HepG2 (cell line): Measurements from ENCODE around the gene GARIN1A. TPM values are rescaled to one million over a fixed set of nuclear protein-coding genes. Genes with fewer than 3 reads are reported as not detected.

ENCODE experiments used
- ATAC-seq: fragments of 200-7000 bp; cut with Tn5 transposase; 3 replicates; pipeline ENCODE4 v1.9.1; 2020; ENCODE audit warnings: mild to moderate bottlenecking, moderate library complexity
- BruUV-seq: library from RNA; stranded (reverse); fragments of 400-500 nt; replicated peaks from 2 replicates; lab custom pipeline; 2021; lab: Mats Ljungman, UMichigan
- CTCF ChIA-PET: fragments of 300-600 bp; formaldehyde crosslinking; extraction: SDS; loops from one replicate; lab custom pipeline; 2021; ENCODE audit warnings: low total read pairs, inconsistent platforms, low intra/inter-chr PET ratio; lab: Yijun Ruan, JAX
- POLR2A ChIA-PET: fragments of 350-600 bp; sonication (Branson Sonifier 250); formaldehyde crosslinking; loops from one replicate; lab custom pipeline; 2020; ENCODE audit warnings: antibody characterized with exemption, inconsistent platforms; lab: Yijun Ruan, JAX
- DNase-seq: peaks from one replicate; pipeline ENCODE4 v3.0.0-alpha.2; 2015; ENCODE audit warnings: low spot score
- FAIRE-seq: peaks from 3 replicates; lab custom pipeline; 2011; peaks lifted over from hg19 to GRCh38; lab: Jason Lieb, UNC
- H2AFZ ChIP-seq: one replicate; pipeline ENCODE4 v1.6.1; 2011; ENCODE audit warnings: low read length, inconsistent platforms
- H3K27ac ChIP-seq: fragments of 300-600 bp; 3 replicates; pipeline ENCODE4 v1.8.0; 2011; ENCODE audit warnings: mixed run types, mild to moderate bottlenecking, mixed read lengths, low read length, inconsistent platforms; ENCODE audit not compliant: insufficient read depth; ENCODE audit errors: extremely low read length
- H3K27me3 ChIP-seq, 2 experiments: fragments of 200-600 bp in 1 of 2; 2 replicates in 1 of 2; 3 replicates in 1 of 2; pipeline versions ENCODE4 v1.6.0 to v1.8.0; 2011; ENCODE audit warnings: low read length in 2 of 2, mild to moderate bottlenecking in 2 of 2, moderate library complexity in 2 of 2, inconsistent platforms in 1 of 2; ENCODE audit not compliant: insufficient read depth in 2 of 2, control insufficient read depth in 1 of 2
- H3K36me3 ChIP-seq, 2 experiments: fragments of 200-600 bp in 1 of 2; replicated peaks in 1 of 2; 2 replicates in 1 of 2; 3 replicates in 1 of 2; pipeline versions ENCODE4 v1.5.1 to v1.8.0; 2011; ENCODE audit warnings: low read length in 2 of 2, inconsistent platforms in 1 of 2; ENCODE audit not compliant: insufficient read depth in 2 of 2, control insufficient read depth in 1 of 2
- H3K4me1 ChIP-seq: 2 replicates; pipeline ENCODE4 v1.5.1; 2012; ENCODE audit warnings: low read length, inconsistent platforms; ENCODE audit not compliant: insufficient read depth
- H3K4me2 ChIP-seq: 2 replicates; pipeline ENCODE4 v1.6.0; 2011; ENCODE audit warnings: low read depth, low read length, inconsistent platforms
- H3K4me3 ChIP-seq, 3 experiments: fragments of 200-600 bp in 1 of 3; sonication (generic), shearing (Covaris generic) in 1 of 3; replicated peaks in 1 of 3; 2 replicates each; pipeline ENCODE4 v1.5.1; 2011 to 2016; ENCODE audit warnings: low read length in 3 of 3, inconsistent platforms in 2 of 3, low read depth in 2 of 3, mild to moderate bottlenecking in 2 of 3, control low read depth in 1 of 3, mixed read lengths in 1 of 3; ENCODE audit not compliant: insufficient read depth in 1 of 3
- H3K79me2 ChIP-seq: one replicate; pipeline ENCODE4 v1.6.1; 2011; ENCODE audit warnings: low read length, inconsistent platforms; ENCODE audit not compliant: insufficient read depth
- H3K9ac ChIP-seq: 2 replicates; pipeline ENCODE4 v1.6.0; 2011; ENCODE audit warnings: mild to moderate bottlenecking, low read depth, low read length, inconsistent platforms; ENCODE audit not compliant: insufficient read depth
- H3K9me3 ChIP-seq: 2 replicates; pipeline ENCODE4 v1.5.1; 2012; ENCODE audit warnings: mild to moderate bottlenecking, low read length
- H4K20me1 ChIP-seq: 2 replicates; pipeline ENCODE4 v1.6.0; 2011; ENCODE audit warnings: inconsistent platforms, mild to moderate bottlenecking, low read length, moderate library complexity; ENCODE audit not compliant: insufficient read depth
- ARNT ChIP-seq: fragments of 450-650 bp; IDR thresholded peaks from 2 replicates; pipeline ENCODE4 v1.6.1; 2017
- ATF7 ChIP-seq, 2 experiments: fragments of 450-650 bp in 1 of 2; sonication (generic) in 1 of 2; formaldehyde crosslinking in 1 of 2; IDR thresholded peaks; 2 replicates each; pipeline versions ENCODE4 v1.4.0 to v1.6.1; 2016 to 2020; ENCODE audit warnings: antibody characterized with exemption in 1 of 2, mild to moderate bottlenecking in 1 of 2, missing genetic modification reagents in 1 of 2
- CEBPB ChIP-seq: IDR thresholded peaks from 2 replicates; pipeline ENCODE4 v1.6.1; 2011; ENCODE audit warnings: low read depth, low read length, improper control_type of control experiment, borderline replicate concordance
- MAFK ChIP-seq, 2 experiments: IDR thresholded peaks in 1 of 2; conservative IDR thresholded peaks in 1 of 2; 2 replicates each; pipeline ENCODE4 v1.6.1; 2011; ENCODE audit warnings: improper control_type of control experiment in 2 of 2, low read length in 2 of 2
- PRDM4 ChIP-seq: sonication (generic); formaldehyde crosslinking; IDR thresholded peaks from 2 replicates; pipeline ENCODE4 v1.9.0; 2021; ENCODE audit warnings: missing genetic modification reagents, borderline replicate concordance
- ZBTB38 ChIP-seq: sonication (generic); formaldehyde crosslinking; IDR thresholded peaks from 2 replicates; pipeline ENCODE4 v1.5.1; 2020; ENCODE audit warnings: mild to moderate bottlenecking, missing genetic modification reagents
- WGBS: methylation state at CpG from one replicate; pipeline ENCODE4 v1.1.6; 2017; ENCODE audit warnings: low lambda C conversion rate; 5-methylcytosine and 5-hydroxymethylcytosine counted together
- in situ Hi-C: cut with HindIII; loops from 2 replicates; pipeline ENCODE4 v1.10.0; 2017; ENCODE audit warnings: low pct_unique_long_range_greater_than_20kb; ENCODE audit not compliant: extremely low pct_ligation_motif_present
- intact Hi-C: fragments of 100-400 bp; cut with micrococcal nuclease; formaldehyde crosslinking; loops from one replicate; pipeline ENCODE4 v1.10.0; 2022; ENCODE audit not compliant: unreplicated experiment
- polyA plus RNA-seq, 8 experiments: library from polyadenylated mRNA; depleted of rRNA in 3 of 8; stranded (reverse) in 7 of 8; unstranded in 1 of 8; fragments of >200 nt; fragmentation: Illumina TruSeq in 4 of 8; extraction: Trizol in 4 of 8; gene quantifications; 2 replicates each; pipeline versions ENCODE4 v1.2.1 to v1.2.3, GENCODE V29; 2011 to 2016; ENCODE audit warnings: low read depth in 4 of 8, missing spikeins in 1 of 8, mixed read lengths in 1 of 8; ENCODE audit not compliant: insufficient read depth in 1 of 8
- total RNA-seq, 5 experiments: library from RNA; depleted of rRNA; stranded (reverse); fragments of >200 nt; fragmentation: Illumina TruSeq; extraction: Trizol; gene quantifications; 2 replicates each; pipeline ENCODE4 v1.2.3, GENCODE V29; 2016; ENCODE audit warnings: low read depth in 1 of 5
- TF ChIP-seq, protein P1 (sequence below): sonication (generic); formaldehyde crosslinking; IDR thresholded peaks from 2 replicates; pipeline ENCODE4 v1.8.0; 2022; ENCODE audit warnings: mild to moderate bottlenecking, missing genetic modification reagents, borderline replicate concordance

GARIN1A gene
- total and polyA plus RNA-seq, 2 of the 13 experiments (the other 11 are each of a cell fraction or from before 2014, with no cell fraction given), result 0.12 TPM; not detected in 1

DNA sequence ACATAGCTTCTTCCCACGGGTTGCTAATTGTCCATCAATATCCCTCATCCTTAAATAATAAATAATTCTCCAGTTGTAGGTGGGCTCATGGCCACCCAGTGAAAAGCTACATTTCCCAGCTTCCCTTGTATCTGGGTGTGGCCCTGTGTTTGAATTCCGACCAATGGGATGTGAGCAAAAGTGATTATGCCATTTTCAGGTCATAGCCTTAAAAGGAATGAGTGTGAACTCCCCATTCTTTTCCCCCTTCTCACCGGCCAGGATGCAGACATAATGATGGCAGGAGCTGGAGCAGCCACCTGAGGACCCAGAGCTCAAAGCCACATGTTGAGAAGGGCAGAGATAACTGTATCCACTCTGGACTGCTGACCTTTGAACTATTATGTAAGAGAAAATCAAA, 36.7 kb downstream of the GARIN1A start (continued):
- TF ChIP-seq, protein P1, sequence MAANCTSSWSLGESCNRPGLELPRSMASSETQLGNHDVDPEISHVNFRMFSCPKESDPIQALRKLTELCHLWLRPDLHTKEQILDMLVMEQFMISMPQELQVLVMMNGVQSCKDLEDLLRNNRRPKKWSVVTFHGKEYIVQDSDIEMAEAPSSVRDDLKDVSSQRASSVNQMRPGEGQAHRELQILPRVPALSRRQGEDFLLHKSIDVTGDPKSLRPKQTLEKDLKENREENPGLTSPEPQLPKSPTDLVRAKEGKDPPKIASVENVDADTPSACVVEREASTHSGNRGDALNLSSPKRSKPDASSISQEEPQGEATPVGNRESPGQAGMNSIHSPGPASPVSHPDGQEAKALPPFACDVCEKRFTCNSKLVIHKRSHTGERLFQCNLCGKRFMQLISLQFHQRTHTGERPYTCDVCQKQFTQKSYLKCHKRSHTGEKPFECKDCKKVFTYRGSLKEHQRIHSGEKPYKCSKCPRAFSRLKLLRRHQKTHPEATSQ (CRISPR knock-in tag), result no peak
- no peak for TF ChIP-seq PRDM4 (CRISPR knock-in tag)

GRCh38 chr7:128710481-128710880, 38.4 kb downstream of the GARIN1A start:
- peaks cover 0 to 12% of the 10 kb centered on the region in 2 experiments; a peak in 1 of 5 replicates for H3K27me3 ChIP-seq
- DNase-seq (no peak), FAIRE-seq (no peak), ATAC-seq (no peak)
- WGBS, result 38% methylated on average over 6 of the region's 6 CpGs
- CTCF ChIA-PET, result no interaction called here
- no peak overlapping the region for H3K4me2 ChIP-seq
- peak in 1 of 2 experiments; percentile 25; a peak in 1 of 4 replicates for TF ChIP-seq MAFK (conservative IDR thresholded peaks at IDR 0.05 in 1 of 2, IDR thresholded peaks at IDR 0.05 in 1 of 2; ENCODE audit: low read length in 2 of 2)
- TF ChIP-seq CEBPB, result 0 out of 2 replicates have a peak, but pooled peaks have one; percentile 31
- no peak for TF ChIP-seq ARNT
- TF ChIP-seq ATF7 (IDR thresholded peaks at IDR 0.05), result peak; percentile 19; the same call in 1 of the 2 replicates
- no peak for TF ChIP-seq ATF7 (CRISPR knock-in tag; IDR thresholded peaks at IDR 0.05)
- TF ChIP-seq ZBTB38, result no peak
- H3K36me3 ChIP-seq, result no peaks in the 10 kb centered on the region
- intact Hi-C loops, result no loop called here
- in situ Hi-C loops, result no loop called here
- H2AFZ ChIP-seq, result no peak overlapping the region
- H4K20me1 ChIP-seq, result no peaks in the 10 kb centered on the region
- H3K9me3 ChIP-seq, result no peaks in the 10 kb centered on the region
- H3K4me3 ChIP-seq, result no peak overlapping the region
- no peak overlapping the region for H3K27ac ChIP-seq
- POLR2A ChIA-PET, result no interaction called here
- no peak overlapping the region for H3K9ac ChIP-seq
- H3K79me2 ChIP-seq, result no peaks in the 10 kb centered on the region
- H3K4me1 ChIP-seq, result no peaks in the 10 kb centered on the region
- BruUV-seq, result no TSS peak
